ENCODE data around the gene RPS6KB2.
"Not testable (repeated sequence)": the region's sequence is repeated elsewhere in the genome, so short reads cannot be mapped to it uniquely, and the experiment has no call there.

The RPS6KB2 gene

DNA sequence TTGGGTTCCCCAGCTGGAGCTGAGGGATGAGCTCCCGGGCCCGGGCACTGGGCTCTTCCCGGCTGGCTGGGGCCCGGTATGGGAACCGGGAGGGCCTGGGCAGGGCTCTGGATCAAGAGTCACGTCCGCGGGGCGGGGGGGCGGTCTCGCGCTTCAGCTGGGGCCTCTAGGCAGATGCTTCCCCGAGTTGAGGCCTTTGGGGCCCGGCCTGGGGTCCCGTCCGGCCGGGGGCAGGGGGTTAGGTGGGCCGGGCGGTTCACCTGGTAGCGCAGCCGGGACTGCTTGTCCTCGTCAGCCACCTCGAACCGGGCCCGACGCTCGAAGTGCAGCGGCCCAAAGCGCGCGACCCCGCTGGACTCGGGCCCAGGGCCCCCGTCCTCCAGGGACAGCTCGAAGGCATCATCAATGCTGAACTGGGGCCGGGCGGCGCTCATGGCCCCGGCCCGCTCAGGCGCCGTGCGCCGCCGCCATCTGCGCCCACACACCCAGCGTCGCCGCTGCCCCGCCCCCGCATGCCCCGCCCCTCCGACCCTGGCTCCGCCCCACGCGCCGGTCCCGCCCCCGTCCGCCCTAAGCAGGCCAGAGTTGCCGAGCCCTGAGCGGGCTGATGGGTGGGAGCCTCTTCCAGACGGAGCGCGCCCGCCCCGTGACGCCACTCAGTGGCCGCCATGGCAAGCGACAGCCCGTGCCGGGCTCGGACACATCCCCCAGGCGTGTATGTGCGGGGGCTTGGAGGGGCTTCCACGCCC, 40.6 kb downstream of the RPS6KB2 start, which contains the start of gene TMEM134:
TMEM134 (minus strand) TSS at position 493 of the 749 bp plus-strand sequence; CDS start at position 434, 59 bp downstream.
- peak; percentile 85 for DNase-seq

DNA sequence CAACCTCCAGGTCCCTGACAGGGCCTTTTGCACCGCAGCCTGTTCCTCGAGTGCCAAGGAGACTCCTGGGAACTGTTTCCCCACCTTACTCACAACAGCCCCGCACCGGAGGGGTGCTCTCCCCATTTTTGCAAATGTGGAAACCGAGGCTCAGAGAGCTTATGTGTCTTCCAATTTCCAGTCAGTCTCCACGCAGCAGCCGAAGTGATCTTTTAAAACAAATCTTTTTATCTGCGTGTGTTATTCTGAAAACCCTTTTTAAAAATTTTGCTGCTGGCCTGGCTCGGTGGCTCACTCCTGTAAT, 41.2 kb downstream of the RPS6KB2 start:
- DNase-seq, result no peak

DNA sequence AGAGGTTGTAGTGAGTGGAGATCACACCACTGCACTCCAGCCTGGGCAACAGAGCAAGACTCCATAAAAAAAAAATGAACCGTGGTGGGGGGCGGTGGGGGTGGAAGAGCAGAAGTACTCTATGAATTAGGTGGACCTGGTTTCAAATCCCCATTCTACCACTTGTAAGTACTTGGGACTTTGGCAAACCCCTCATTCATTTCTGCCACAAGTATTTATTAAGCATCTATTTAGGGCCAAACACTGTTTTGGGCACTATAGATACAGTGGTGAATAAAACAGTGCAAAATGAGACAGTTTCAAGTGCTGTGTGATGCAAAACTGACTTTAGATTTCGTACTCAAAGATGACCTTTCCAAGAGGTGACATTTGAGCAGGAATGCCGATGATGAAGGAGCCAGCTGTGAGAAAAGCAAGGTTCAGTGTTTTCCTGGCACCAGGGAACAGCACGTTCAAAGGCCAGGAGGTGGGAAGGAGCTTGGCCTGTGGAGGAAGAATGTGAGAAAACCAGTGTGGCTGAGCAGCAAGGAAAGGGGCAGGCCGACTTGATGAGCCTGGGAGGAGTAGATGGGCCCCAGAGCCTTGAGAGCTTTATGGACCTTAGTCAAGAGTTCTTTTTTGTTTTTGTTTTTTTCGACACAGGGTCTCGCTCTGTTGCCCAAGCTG, 42.2 kb downstream of the RPS6KB2 start:
- DNase-seq, result no peak

DNA sequence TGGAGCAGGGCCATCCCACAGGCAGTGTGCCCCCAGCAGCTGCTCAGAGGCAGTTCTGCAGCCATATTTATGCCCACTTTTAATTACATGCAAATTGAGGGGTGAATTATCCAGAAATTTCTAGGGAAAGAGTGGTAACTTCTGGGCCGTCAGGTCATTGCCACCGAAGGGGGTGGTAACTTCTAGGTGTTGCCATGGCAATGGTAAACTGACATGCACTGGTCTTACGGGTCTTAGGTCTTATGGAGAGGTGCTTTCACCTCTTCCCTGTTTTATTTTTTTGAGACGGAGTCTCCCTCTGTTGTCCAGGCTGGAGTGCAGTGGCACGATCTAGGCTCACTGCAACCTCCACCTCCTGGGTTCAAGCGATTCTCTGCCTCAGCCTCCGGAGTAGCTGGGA, 44.6 kb downstream of the RPS6KB2 start:
- DNase-seq, result no peak

DNA sequence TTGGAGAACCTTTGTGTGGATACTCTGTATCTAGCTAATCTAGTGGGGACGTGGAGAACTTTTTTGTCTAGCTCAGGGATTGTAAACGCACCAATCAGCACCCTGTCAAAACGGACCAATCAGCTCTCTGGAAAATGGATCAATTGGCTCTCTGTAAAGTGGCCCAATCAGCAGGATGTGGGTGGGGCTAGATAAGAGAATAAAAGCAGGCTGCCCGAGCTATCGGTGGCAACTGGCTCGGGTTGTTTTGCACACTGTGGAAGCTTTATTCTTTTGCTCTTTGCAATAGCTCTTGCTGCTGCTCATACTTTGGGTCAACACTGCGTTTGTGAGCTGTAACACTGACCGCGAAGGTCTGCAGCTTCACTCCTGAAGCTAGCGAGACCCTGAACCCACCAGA, 48.4 kb downstream of the RPS6KB2 start:
- DNase-seq, result not testable (repeated sequence)

DNA sequence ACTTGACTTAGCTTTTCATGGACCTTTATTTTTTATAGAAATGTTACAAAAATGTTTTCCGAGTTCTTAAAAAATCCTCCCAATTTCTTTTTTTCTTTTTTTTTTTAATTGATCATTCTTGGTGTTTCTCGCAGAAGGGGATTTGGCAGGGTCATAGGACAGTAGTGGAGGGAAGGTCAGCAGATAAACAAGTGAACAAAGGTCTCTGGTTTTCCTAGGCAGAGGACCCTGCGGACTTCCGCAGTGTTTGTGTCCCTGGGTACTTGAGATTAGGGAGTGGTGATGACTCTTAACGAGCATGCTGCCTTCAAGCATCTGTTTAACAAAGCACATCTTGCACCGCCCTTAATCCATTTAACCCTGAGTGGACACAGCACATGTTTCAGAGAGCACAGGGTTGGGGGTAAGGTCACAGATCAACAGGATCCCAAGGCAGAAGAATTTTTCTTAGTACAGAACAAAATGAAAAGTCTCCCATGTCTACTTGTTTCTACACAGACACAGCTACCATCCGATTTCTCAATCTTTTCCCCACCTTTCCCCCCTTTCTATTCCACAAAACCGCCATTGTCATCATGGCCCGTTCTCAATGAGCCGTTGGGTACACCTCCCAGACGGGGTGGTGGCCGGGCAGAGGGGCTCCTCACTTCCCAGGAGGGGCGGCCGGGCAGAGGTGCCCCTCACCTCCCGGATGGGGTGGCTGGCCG, 49.2 kb downstream of the RPS6KB2 start:
- not testable (repeated sequence) for DNase-seq

DNA sequence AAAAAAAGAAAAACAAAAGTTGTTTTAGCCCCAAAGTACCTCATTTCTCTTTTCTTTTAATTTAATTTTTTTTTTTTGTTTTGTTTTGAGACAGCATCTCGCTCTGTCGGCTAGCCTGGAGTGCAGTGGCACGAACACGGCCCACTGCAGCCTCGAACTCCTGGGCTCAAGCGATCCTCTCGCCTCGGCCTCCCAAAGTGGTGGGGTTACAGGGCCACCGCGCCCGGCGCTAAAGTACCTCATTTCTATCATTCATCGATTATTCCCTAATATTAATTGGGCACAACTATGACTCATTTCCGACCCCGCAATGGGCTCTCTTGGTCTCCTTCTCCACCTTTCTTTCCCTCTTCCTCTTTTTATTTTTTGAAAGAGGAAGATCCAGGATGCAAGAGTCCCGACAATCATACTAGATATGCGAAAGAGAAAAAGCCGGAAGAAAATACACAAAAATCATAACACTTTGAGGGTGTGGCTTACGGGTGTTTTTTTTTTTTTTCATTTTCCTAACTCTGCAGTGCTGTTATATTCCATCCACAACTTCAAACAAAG, 54.1 kb downstream of the RPS6KB2 start:
- DNase-seq, result no peak

DNA sequence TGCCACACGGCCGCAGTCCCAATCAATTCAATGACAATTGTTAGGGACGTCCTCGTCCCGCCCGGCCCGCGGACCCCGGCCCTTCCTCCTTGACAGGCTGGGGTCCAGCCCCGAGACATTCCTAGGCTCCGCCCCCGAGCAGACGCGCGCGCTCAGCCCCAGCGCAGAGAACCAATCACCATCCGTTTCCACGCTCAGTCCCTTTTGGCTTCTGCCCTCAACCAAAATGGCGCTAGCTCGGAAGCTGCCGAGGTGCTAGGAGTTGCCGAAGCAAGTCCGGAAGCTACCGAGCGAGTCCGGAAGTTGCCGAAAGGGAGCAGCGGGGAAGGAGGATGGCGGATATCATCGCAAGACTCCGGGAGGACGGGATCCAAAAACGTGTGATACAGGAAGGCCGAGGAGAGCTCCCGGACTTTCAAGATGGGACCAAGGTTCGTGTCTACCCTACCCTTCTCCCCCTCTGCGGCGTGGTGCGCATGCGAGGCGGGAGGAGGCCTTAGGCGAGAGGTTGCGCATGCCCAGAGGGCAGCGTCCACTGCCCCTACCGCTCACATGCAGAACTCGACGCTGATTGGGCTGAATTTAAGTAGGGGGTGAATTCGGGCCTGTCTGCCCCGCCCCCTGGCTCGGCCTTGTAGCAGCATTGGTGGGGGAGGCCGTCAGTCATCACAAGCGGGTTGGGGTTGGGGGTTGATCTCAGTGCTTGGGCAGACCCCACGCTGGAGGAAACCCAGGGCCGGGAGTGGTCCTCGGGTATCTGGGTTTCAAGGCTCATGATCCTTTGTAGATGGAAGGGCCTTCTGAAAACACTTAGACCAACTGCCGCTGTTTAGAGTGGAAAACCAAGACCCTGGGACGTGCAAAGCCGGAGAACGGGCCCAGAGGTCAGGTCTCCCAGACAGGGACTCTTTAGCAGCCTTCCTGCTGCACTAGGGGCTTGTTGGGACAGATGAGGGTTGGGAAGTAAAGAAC, 54.8 kb downstream of the RPS6KB2 start, which contains the start of gene AIP:
AIP (plus strand) TSS at position 200 of the 972 bp plus-strand sequence; CDS start at position 333, 133 bp downstream.
- DNase-seq, result peak; percentile 97

DNA sequence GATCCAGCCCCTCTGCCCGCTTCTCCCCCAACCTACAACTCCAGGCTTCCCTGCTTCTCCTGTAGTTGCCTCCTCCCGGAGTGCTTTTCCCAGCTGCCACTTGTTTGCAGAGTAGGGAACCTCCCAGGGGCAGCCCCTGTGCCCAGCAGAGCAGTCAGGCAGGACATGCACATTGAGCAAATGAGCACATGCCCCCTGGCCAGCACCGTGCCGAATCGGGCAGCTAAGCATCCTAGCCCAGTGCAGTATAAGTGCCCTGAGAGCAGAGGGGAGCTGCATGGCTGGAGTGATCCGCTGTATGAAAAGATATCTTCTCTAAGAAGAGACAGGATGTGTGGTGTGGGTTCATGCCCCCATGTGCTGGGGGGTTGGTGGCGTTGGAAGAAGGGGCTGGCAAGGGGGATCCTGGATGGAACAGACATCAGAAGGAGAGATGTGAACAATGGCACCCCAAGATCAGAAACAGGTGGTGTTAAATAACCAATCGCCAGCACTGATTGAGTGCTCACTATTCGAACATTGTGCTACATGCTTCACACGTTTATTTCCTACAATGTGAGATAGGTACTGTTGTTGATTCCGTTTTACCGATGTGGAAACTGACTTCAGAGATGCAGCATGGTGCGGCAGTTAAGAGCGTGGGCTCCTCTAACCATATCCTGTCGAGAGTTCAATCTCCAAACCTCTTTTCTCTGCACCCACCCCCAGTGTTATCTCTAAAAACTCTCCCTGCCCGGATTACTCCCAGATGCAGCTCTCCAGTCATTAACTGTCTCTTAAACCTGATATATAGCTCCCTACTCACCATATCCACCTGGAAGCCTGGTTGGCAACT, 55.8 kb downstream of the RPS6KB2 start:
- DNase-seq, result peak; percentile 80

DNA sequence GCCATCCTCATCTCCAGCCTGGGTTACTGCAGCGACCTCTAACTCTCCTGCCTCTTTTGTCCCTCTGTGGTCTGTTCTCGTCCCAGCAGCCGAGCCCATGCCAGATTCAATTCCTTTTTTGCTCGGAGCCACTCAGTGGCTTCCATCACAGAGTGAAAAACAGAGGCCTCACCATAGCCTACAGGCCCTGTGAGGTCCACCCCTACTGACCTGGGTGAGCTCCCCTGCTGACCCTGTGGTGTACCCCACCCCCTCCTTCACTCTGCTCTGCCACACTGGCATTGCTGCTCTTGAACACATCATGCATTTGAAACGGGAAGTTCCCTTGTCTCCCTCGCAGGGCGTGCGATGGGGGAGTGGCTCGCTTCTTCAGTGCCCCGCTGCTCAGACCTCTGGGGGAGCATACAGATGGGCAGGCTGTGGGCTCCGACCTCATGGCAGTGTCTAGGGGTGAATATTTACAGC, 56.6 kb downstream of the RPS6KB2 start:
- peak; percentile 61 for DNase-seq

All from central memory CD4-positive, alpha-beta T cell (primary cell).